Endothelial cell of umbilical vein (primary cell): ENCODE results near the gene NT5DC1. TPM values are rescaled to one million over a fixed set of nuclear protein-coding genes. Genes with fewer than 3 reads are reported as not detected.
"Not testable (repeated sequence)": the region's sequence is repeated elsewhere in the genome, so short reads cannot be mapped to it uniquely, and the experiment has no call there.

ENCODE experiments used
- BruUV-seq: library from RNA; stranded (reverse); fragments of 400-500 nt; replicated peaks from 2 replicates; lab custom pipeline; 2021; lab: Mats Ljungman, UMichigan
- CTCF ChIA-PET: fragments of 300-600, 350-600 bp; sonication (Branson Sonifier 250); formaldehyde crosslinking; loops from one replicate; lab custom pipeline; 2021; ENCODE audit warnings: antibody characterized with exemption, inconsistent platforms; lab: Charles Lee
- POLR2A ChIA-PET: fragments of 300-600, 350-600 bp; sonication (Branson Sonifier 250); formaldehyde crosslinking; loops from one replicate; lab custom pipeline; 2021; ENCODE audit warnings: antibody characterized with exemption, inconsistent platforms; lab: Charles Lee
- DNase-seq: peaks from one replicate; pipeline ENCODE4 v3.0.0-alpha.2; 2011; ENCODE audit warnings: low read depth, low spot score
- FAIRE-seq: peaks from 2 replicates; lab custom pipeline; 2011; peaks lifted over from hg19 to GRCh38; lab: Jason Lieb, UNC
- H2AFZ ChIP-seq: 2 replicates; pipeline ENCODE4 v1.6.0; 2012; ENCODE audit warnings: low read depth, low read length, control low read depth, inconsistent platforms
- H3K27ac ChIP-seq: 2 replicates; pipeline ENCODE4 v1.5.1; 2011; ENCODE audit warnings: low read depth, mild to moderate bottlenecking, control low read depth, low read length, moderate library complexity; ENCODE audit not compliant: insufficient read depth
- H3K27me3 ChIP-seq, 2 experiments: 2 replicates each; pipeline versions ENCODE4 v1.6.0 to v1.6.1; 2011; ENCODE audit warnings: low read length in 2 of 2, mixed read lengths in 1 of 2; ENCODE audit not compliant: control insufficient read depth in 2 of 2, insufficient read depth in 2 of 2
- H3K36me3 ChIP-seq, 2 experiments: 2 replicates in 1 of 2; 3 replicates in 1 of 2; pipeline ENCODE4 v1.5.1; 2011; ENCODE audit warnings: low read length in 2 of 2, mild to moderate bottlenecking in 1 of 2, moderate library complexity in 1 of 2; ENCODE audit not compliant: control insufficient read depth in 2 of 2, insufficient read depth in 2 of 2; ENCODE audit errors: extremely low read depth in 1 of 2
- H3K4me1 ChIP-seq: 3 replicates; pipeline ENCODE4 v1.5.1; 2011; ENCODE audit warnings: mild to moderate bottlenecking, low read length; ENCODE audit not compliant: control insufficient read depth, insufficient read depth; ENCODE audit errors: extremely low read depth
- H3K4me2 ChIP-seq: 2 replicates; pipeline ENCODE4 v1.6.1; 2011; ENCODE audit warnings: low read length, control low read depth, mixed read lengths; ENCODE audit not compliant: insufficient read depth
- H3K4me3 ChIP-seq, 3 experiments: fragments of 200-600 bp in 1 of 3; sonication (generic), shearing (Covaris generic) in 1 of 3; replicated peaks in 1 of 3; 2 replicates each; pipeline ENCODE4 v1.5.1; 2011 to 2016; ENCODE audit warnings: control low read depth in 3 of 3, low read length in 3 of 3, mild to moderate bottlenecking in 2 of 3, inconsistent platforms in 1 of 3, low read depth in 1 of 3, moderate library complexity in 1 of 3; ENCODE audit not compliant: insufficient read depth in 1 of 3
- H3K79me2 ChIP-seq: 2 replicates; pipeline ENCODE4 v1.6.0; 2012; ENCODE audit warnings: low read length, inconsistent platforms; ENCODE audit not compliant: control insufficient read depth, insufficient read depth
- H3K9ac ChIP-seq: replicated peaks from 2 replicates; pipeline ENCODE3; 2011; ENCODE audit warnings: low read length, control low read depth; ENCODE audit not compliant: insufficient read depth; ENCODE audit errors: extremely low read depth
- H3K9me1 ChIP-seq: replicated peaks from 3 replicates; pipeline ENCODE4 v1.6.0; 2011; ENCODE audit warnings: mild to moderate bottlenecking, low read length; ENCODE audit not compliant: control insufficient read depth, insufficient read depth; ENCODE audit errors: extremely low read depth
- H3K9me3 ChIP-seq: replicated peaks from 2 replicates; pipeline ENCODE4 v1.5.1; 2012; ENCODE audit warnings: low read length, inconsistent platforms; ENCODE audit not compliant: control insufficient read depth, insufficient read depth
- H4K20me1 ChIP-seq: replicated peaks from 2 replicates; pipeline ENCODE3; 2011; ENCODE audit warnings: mild to moderate bottlenecking, low read length; ENCODE audit not compliant: control insufficient read depth, insufficient read depth; ENCODE audit errors: extremely low read depth
- EZH2 ChIP-seq: IDR thresholded peaks from 2 replicates; pipeline ENCODE4 v1.6.1; 2012; ENCODE audit warnings: borderline replicate concordance, low read depth, mild to moderate bottlenecking, moderate library complexity, low read length, inconsistent platforms; ENCODE audit not compliant: severe bottlenecking
- FOS ChIP-seq: IDR thresholded peaks from 2 replicates; pipeline ENCODE4 v1.6.1; 2011; ENCODE audit warnings: mild to moderate bottlenecking, low read length, moderate library complexity, borderline replicate concordance; ENCODE audit not compliant: insufficient read depth
- GATA2 ChIP-seq: IDR thresholded peaks from 2 replicates; pipeline ENCODE4 v1.7.0; 2011; ENCODE audit warnings: low read depth, mild to moderate bottlenecking, moderate library complexity, mixed read lengths, low read length; ENCODE audit not compliant: insufficient read length, insufficient read depth
- JUN ChIP-seq: IDR thresholded peaks from 2 replicates; pipeline ENCODE4 v1.6.1; 2011; ENCODE audit warnings: borderline replicate concordance, low read depth; ENCODE audit not compliant: insufficient read length, insufficient read depth
- MYC ChIP-seq: IDR thresholded peaks from one replicate; pipeline ENCODE4 v1.6.1; 2011; ENCODE audit warnings: mild to moderate bottlenecking, low read depth, low read length
- POLR2A ChIP-seq: IDR thresholded peaks from 2 replicates; pipeline ENCODE4 v1.6.1; 2012; ENCODE audit warnings: low read depth, mild to moderate bottlenecking, control low read depth, low read length
- POLR2AphosphoS5 ChIP-seq: IDR thresholded peaks from 2 replicates; pipeline ENCODE4 v1.6.1; 2012; ENCODE audit warnings: low read depth, mild to moderate bottlenecking, control low read depth, low read length, moderate library complexity; ENCODE audit not compliant: insufficient read depth
- dilution Hi-C: fragments of 300-500 bp; cut with MboI; formaldehyde crosslinking; loops from one replicate; pipeline ENCODE4 v1.15.0; 2019; ENCODE audit warnings: low sequenced_read_pairs; ENCODE audit not compliant: extremely low pct_ligation_motif_present
- intact Hi-C: fragments of 100-400 bp; cut with micrococcal nuclease; formaldehyde crosslinking; loops from one replicate; pipeline ENCODE4 v1.10.0; 2022
- polyA plus RNA-seq, 4 experiments: library from polyadenylated mRNA; depleted of rRNA in 3 of 4; stranded (reverse) in 3 of 4; unstranded in 1 of 4; fragments of >200 nt; gene quantifications; 2 replicates each; pipeline versions ENCODE4 v1.2.1 to v1.2.3, GENCODE V29; 2011 to 2012; ENCODE audit warnings: missing spikeins in 1 of 4
- total RNA-seq: library from RNA; stranded (reverse); gene quantifications from 2 replicates; pipeline ENCODE4 v1.2.3, GENCODE V29; 2021
- TF ChIP-seq, protein P1 (sequence below): IDR thresholded peaks from 2 replicates; pipeline ENCODE4 v1.6.1; 2011; ENCODE audit not compliant: insufficient read depth, insufficient read length
- TF ChIP-seq, protein P2 (sequence below), 2 donors: IDR thresholded peaks; 1 replicate in 1 of 2; 2 replicates in 1 of 2; pipeline ENCODE4 v1.5.1; 2011; ENCODE audit warnings: low read length in 2 of 2, mild to moderate bottlenecking in 2 of 2, moderate library complexity in 2 of 2, control low read depth in 1 of 2, inconsistent platforms in 1 of 2, low read depth in 1 of 2; ENCODE audit not compliant: insufficient read depth in 1 of 2; ENCODE audit errors: extremely low read depth in 1 of 2

Gene NT5DC1
- total and polyA plus RNA-seq, 2 donors (not counting 3 experiments of a cell fraction or from before 2014, with no cell fraction given), result 11.3 to 24.3 TPM

DNA sequence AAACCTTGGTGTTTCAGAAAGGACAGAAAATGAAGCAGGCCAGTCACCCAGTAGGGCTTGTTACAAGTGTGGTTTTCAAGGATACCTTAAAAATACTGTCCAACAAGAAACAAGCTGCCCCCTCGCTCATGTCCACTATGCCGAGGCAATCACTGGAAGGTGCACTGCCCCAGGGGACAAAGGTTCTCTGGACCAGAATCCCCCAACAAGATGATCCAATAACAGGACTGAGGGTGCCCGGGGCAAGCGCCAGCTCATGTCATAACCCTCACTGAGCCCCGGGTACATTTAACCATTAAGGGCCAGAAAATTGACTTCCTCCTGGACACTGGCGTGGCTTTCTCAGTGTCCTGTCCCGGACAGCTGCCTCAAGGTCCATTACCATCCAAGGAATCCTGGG lies 6.6 kb upstream of the NT5DC1 start:
- POLR2A ChIA-PET, result no interaction called here
- Histone ChIP-seq H3K27ac (no peak overlapping the region), H3K79me2 (no peaks in the 10 kb centered on the region), H2AFZ (no peak overlapping the region), H3K4me3 (no peak overlapping the region), H4K20me1 (no peaks in the 10 kb centered on the region), H3K9ac (no peak overlapping the region), H3K9me1 (no peaks in the 10 kb centered on the region), H3K9me3 (no peaks in the 10 kb centered on the region), H3K4me2 (no peak overlapping the region), H3K36me3 (no peaks in the 10 kb centered on the region), H3K27me3 (no peaks in the 10 kb centered on the region), H3K4me1 (no peaks in the 10 kb centered on the region)
- DNase-seq (no peak), FAIRE-seq (no peak)
- dilution Hi-C loops (no loop called here), intact Hi-C loops (no loop called here)
- CTCF ChIA-PET, result no interaction called here
- no peak for TF ChIP-seq EZH2
- no peak for TF ChIP-seq FOS
- TF ChIP-seq GATA2, result no peak
- TF ChIP-seq, protein P1, sequence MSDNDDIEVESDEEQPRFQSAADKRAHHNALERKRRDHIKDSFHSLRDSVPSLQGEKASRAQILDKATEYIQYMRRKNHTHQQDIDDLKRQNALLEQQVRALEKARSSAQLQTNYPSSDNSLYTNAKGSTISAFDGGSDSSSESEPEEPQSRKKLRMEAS, result no peak
- TF ChIP-seq POLR2A, result no peak
- TF ChIP-seq JUN, result no peak
- no peak for TF ChIP-seq MYC
- no peak for TF ChIP-seq POLR2AphosphoS5
- TF ChIP-seq, protein P2, sequence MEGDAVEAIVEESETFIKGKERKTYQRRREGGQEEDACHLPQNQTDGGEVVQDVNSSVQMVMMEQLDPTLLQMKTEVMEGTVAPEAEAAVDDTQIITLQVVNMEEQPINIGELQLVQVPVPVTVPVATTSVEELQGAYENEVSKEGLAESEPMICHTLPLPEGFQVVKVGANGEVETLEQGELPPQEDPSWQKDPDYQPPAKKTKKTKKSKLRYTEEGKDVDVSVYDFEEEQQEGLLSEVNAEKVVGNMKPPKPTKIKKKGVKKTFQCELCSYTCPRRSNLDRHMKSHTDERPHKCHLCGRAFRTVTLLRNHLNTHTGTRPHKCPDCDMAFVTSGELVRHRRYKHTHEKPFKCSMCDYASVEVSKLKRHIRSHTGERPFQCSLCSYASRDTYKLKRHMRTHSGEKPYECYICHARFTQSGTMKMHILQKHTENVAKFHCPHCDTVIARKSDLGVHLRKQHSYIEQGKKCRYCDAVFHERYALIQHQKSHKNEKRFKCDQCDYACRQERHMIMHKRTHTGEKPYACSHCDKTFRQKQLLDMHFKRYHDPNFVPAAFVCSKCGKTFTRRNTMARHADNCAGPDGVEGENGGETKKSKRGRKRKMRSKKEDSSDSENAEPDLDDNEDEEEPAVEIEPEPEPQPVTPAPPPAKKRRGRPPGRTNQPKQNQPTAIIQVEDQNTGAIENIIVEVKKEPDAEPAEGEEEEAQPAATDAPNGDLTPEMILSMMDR (IDR thresholded peaks at IDR 0.05; ENCODE audit: extremely low read depth in 1 of 2, insufficient read depth in 1 of 2, low read depth in 1 of 2, low read length in 2 of 2), result no peak
- BruUV-seq, result no TSS peak

DNA sequence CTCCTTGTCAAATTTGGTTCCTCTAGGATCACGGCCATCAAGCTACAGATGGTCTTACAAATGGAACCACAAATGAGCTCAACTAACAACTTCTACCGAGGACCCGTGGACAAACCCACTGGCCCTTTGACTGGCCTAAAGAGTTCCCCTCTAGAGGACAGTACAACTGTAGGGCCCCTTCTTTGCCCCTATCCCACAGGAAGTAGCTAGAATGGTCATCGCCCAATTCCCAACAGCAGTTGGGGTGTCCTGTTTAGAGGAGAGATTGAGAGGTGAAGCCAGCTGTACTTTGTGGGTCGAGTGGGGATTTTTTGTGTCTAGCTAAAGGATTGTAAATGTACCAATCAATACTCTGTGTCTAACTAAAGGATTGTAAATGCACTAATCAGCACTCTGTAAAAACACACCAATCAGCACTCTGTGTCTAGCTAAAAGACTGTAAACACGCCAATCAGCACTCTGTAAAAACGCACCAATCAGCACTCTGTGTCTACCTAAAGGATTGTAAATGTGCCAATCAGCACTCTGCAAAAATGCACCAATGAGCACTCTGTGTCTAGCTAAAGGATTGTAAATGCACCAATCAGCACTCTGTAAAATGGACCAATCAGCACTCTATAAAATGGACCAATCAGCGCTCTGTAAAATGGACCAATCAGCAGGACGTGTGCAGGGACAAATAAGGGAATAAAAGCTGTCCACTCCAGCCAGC lies 4.4 kb upstream of the NT5DC1 start:
- POLR2A ChIA-PET, H3K9ac ChIP-seq, dilution Hi-C loops, H3K9me3 ChIP-seq, H2AFZ ChIP-seq, DNase-seq, H3K4me1 ChIP-seq, H4K20me1 ChIP-seq, H3K27ac ChIP-seq, H3K27me3 ChIP-seq, H3K9me1 ChIP-seq, H3K4me3 ChIP-seq, H3K79me2 ChIP-seq, H3K4me2 ChIP-seq, FAIRE-seq, BruUV-seq, H3K36me3 ChIP-seq: not testable (repeated sequence)
- CTCF ChIA-PET, result interaction anchor here (1.0 to 5.0 kb wide), 18 partner anchors 8 to 1348 kb away, joined by 3 to 216 read pairs (median 5); partner anchors contain the start of gene FRK
- intact Hi-C loops, result loop anchor here (5.0 kb wide), 1 partner anchor 199 kb away; no protein-coding TSS in a partner anchor
